HG03060 (cell line): ENCODE results near the gene ACER3.
"Not testable (repeated sequence)": the region's sequence is repeated elsewhere in the genome, so short reads cannot be mapped to it uniquely, and the experiment has no call there.

Experiments
- ATAC-seq: cut with Tn5 transposase; IDR thresholded peaks from one replicate; pipeline ENCODE4 v1.9.1; 2021; ENCODE audit warnings: low read depth, moderate number of reproducible peaks; ENCODE audit not compliant: unreplicated experiment

The ACER3 gene

DNA sequence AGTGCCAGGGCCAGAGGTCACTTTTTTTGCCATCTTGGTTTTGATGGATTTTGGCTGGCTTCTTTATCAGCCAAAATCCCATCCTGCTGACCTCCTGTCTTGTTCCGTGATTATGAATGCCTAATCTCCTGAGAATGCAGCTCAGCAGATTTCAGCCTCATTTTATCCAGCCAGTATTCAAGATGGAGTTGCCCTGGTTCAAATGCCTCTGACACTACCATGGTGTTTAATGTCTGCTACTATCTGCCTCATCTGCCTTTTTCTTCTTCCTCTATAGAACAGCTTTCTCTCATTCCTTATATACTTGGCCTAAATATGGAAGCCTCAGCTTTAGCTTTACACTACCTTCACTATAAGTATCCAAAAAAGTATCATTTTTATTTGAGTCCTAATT is 50.7 kb downstream of the ACER3 start:
- no peak for ATAC-seq

GRCh38 chr11:76916712-76917111 is 56.0 kb downstream of the ACER3 start:
- no peak for ATAC-seq

- ATAC-seq = no peak
Measured at GRCh38 chr11:76918941-76919386, 58.2 kb downstream of the ACER3 start.

GRCh38 chr11:76919467-76919866 is 58.7 kb downstream of the ACER3 start:
- ATAC-seq = no peak

GRCh38 chr11:76919887-76920746 is 59.4 kb downstream of the ACER3 start:
- no peak for ATAC-seq

DNA sequence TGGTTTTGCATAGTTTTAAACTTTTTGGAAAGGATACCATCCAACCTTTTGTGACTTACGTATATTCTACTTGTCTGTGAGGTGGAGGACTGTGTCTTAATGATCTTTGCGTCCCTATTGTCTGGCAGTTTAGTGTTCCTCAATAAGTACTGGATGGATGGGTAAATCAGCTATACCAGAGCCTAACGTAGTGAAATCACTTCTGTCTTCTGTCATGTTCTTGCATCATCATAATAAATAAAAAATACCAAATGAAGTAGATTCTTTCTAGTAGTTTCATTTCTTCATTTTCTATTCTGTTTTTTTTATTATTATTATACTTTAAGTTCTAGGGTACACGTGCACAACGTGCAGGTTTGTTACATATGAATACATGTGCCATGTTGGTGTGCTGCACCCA is 66.4 kb downstream of the ACER3 start:
- ATAC-seq = no peak

DNA sequence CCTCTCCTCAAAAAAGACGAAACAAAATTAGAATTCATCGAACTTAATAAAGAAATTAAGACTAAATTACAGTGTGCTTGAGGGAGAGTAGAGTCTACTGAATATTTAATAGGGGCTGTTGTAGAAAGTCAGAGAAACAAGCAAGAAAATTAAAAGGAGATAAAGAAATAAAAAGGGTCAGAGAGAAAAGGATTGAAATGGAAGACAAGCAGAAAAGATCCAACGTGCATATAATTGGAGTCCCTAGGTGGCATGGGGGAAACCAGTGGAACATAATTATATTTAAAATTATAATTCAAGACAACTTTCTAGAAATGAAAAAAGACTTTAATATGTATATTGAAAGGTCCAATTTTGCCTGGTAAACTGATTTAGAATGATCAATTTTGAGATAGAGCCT is 74.3 kb downstream of the ACER3 start:
- no peak for ATAC-seq

- ATAC-seq = no peak
Measured at GRCh38 chr11:76939219-76939631, 78.5 kb downstream of the ACER3 start.

GRCh38 chr11:76944225-76944624 is 83.5 kb downstream of the ACER3 start:
- ATAC-seq = no peak

- ATAC-seq = no peak
Measured at GRCh38 chr11:76946223-76946622, 85.5 kb downstream of the ACER3 start.

DNA sequence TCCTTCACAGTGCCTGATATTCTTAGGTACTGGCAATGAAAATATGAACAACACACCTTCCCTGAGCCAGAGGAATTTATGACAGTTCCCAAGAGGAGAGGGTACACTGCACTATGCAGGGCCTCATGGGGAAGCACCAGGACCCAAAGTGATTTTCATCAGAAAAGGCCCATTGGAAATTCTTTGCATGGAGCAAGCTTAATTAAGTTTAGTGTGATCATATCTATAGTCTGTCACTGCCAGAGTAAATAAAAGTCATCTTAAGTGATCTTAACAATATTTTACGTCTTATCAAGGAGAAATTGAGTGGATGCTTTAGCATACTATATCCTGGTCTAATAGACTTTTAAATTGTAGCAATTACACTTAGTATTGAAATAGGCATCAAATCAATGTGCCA is 86.5 kb downstream of the ACER3 start:
- ATAC-seq = no peak

DNA sequence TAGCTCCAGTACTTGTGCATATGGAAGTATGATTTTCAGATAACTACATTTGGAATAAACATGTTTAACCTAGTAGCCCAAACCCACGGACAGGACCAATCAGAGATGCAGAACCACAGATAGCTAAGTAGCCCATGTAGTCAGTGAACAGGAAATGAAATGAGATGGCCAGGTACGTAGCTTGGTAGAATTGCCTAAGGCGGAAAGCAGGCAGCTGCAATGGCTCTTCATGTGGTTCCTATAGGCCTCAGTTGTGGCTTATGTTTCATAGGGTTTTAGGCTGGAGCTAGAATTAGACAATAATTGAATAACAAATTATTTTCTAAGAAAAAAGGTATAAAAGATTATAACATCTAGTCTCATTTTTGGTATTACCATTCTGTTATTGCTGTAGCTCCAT is 87.1 kb downstream of the ACER3 start:
- no peak for ATAC-seq

DNA sequence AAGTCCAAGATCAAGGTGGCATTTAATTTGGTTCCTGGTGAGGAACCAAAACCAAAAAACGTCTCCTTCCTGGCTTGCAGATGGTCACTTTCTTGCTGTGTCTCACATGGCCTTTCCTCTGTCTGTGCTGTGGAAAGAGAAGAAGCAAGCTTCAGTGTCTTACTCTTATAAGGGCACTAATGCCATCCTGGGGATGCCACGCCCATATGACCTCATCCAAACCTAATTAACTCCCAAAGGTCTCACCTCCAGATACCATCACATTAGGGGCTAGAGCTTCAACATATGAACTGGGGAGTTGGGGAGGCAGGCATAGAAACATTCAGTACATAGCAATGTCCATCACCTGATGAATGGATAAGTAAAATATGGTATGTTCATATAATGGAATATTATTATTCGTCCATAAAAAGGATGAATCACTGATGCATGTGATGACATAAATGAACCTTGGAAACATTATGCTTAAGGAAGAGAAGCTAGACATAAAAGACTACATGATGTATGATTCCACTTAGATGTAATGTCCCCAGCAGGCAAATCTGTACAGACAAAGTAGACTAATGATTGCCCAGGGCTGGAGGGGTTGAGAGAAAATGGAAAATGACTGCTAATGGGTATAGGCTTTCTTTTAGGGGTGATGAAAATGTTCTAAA is 94.9 kb downstream of the ACER3 start:
- ATAC-seq = no peak

DNA sequence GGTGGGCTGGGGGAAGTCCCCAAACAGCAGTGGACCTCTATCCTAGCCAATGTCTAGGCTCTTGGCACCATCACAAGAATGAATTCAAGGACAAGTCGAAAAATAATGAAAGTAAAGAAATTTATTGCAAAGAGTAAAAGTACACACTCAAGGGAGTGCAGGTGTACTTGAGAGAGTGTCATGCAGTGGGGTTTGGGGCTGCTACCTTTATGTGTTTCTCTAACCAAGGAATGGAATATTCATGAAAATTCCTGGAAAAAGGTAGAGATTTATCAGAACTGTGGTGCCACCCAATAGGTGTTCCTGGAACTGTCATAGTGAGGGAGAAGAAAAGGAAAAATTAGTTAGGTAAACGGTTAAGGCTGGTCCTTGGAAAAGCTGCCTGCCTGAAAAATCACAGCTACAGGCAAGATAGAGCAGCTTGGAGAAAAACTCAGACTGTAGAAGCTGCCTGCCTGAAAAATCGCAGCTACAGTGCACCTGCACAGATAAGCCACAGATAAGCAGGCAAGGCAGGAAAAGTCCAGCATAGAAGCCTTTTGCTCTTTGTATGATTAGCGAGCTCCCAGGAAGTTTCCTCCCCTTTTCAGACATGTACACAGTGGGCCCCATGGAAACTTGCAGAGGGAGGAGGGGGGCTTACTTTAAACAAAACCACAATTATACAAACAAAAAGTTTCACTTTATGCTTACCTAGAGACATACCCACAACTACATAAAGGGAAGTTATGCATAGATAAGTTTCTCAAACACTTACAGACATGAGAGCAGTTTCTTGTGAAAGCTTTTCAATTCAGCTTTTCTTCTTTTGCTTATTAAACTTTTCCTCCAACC is 102.1 kb downstream of the ACER3 start:
- no peak for ATAC-seq

GRCh38 chr11:76963417-76964168 is 102.9 kb downstream of the ACER3 start:
- ATAC-seq = not testable (repeated sequence)

- ATAC-seq = no peak
Measured at GRCh38 chr11:76972051-76972450, 111.3 kb downstream of the ACER3 start.

- no peak for ATAC-seq
Measured at GRCh38 chr11:76974179-76974891, 113.6 kb downstream of the ACER3 start.

DNA sequence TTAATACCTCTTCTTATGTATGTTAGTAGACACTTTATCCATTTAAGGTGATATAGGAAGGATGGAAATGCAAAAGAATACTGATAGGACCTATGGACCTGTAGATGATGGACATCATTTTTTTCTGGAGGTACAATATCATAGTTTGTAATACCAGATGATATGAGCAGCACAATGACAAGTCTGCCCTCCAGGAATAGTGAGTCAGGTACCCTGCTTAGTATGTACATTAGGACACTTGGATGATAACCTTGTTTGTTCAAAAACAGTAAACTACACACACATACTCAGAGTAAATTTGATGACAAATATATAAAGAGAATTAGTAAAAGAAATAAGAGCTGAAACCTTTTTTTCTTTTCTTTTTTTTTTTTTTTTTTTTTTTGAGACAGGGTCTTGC is 114.8 kb downstream of the ACER3 start:
- ATAC-seq = no peak

DNA sequence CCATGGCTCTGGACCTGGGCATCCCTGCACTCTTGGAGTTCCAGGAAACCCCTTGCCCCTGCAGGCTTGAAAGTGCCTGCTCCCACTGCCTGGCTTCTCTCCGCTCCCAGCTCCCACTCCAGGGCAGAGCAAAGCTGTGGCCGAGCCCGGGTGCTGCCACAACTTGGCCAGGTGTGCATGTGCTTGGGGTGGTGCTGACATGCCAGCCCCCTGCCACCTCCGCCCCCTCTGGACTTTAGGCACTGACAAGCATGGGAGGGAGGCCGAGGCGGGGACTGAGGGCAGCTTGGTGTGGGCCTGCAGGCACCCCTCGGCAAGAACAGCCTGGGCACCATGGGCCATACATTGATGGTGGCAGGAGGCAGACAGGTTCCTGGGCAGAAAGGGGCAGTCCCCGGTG is 117.1 kb downstream of the ACER3 start:
- no peak for ATAC-seq

DNA sequence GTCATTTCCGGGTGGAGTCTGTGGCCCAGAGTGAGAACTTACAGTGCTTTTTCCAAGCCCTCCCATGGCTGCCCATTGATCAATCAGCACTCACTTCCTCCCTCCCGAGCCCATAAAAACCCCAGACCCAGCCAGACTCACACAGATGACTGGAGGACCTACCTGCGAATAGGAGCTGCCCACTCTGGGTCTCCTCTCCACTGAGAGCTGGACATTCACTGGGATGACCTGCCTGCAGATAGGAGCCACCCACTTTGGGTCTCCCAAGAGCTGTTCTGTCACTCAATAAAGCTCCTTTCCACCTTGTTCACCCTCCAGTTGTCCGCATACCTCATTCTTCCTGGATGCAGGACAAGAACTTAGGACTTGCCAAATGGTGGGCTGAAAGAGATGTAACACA is 117.5 kb downstream of the ACER3 start:
- no peak for ATAC-seq
